HG03520 (cell line): ENCODE measurements around the gene PRR9.
"Not testable (repeated sequence)": the region's sequence is repeated elsewhere in the genome, so short reads cannot be mapped to it uniquely, and the experiment has no call there.

ENCODE experiments used
- ATAC-seq: cut with Tn5 transposase; IDR thresholded peaks from one replicate; pipeline ENCODE4 v1.9.1; 2021; ENCODE audit warnings: mild to moderate bottlenecking, moderate library complexity; ENCODE audit not compliant: unreplicated experiment

Gene PRR9

DNA sequence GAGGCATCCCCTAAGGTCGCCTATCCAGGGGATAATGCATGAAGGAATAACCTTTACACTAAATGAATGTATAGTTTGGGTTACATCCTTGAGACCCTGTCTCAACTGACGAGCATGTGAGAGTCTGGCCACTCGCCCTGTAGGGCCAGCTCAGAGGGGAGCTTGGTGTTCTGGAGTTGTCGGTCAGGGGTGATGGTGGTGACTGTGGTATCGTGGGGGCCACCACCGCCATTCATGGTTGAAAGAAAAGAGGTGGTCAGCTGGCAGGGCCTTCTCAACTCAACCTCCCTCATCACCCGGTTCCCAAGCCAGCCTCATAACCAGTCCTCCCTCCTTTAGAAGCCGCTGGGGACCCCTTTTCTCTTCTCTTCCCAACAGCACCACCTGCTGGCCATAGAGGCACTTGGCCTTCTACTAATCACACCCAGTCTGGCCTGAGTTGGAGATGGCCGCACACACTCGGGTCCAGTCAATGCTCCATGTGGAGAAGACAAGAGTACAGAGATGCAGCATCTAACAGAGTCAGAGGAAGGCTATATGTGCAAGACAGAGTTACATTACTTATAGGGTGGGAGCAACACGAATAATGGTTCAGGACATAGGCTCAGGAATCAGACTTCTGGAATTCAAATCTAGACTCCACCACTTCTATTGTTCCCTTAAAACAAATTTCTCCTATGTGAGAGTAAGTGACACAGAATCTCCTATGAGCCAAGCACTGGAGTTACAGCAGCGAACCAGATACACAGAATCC, 11.9 kb downstream of the PRR9 start:
- ATAC-seq: not testable (repeated sequence)

DNA sequence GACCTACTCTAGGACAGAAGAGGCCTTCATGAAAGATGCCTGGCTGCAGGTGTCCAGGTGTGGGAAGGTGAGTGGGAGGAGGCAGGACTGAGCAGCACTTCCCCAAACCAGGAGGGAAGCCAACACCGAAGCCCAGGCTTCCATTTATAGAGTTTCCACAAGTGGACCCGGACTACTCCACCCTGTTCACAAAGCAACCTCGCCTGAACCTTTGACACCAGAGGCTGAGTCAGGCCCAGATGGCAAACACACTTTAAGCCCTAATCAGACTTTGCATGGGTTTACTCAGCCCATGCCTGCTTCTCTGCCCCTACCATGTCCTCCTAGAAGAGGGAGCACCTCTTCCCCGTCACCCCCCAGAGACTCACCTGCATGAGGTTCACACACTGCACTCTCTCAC, 14.0 kb downstream of the PRR9 start:
- no peak for ATAC-seq

DNA sequence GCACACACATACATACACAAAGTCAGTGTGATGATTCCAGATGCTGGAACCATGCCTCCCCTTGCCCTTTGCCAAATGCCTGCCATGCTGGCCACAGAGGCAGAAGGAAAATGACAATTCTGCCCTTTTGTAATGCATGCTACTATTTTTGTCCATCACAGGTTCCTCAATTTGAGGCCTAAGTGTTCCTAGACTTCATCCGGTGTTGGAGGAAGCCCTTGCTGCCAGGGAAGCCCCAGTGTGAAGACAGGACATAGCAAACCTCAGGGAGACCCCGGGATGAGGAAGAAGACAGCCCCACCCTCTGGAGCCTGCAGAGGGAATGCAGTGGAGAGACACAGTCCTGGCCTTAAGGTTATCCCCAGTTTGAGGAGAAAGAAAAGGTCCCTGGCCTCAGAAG, 14.4 kb downstream of the PRR9 start:
- ATAC-seq: no peak

DNA sequence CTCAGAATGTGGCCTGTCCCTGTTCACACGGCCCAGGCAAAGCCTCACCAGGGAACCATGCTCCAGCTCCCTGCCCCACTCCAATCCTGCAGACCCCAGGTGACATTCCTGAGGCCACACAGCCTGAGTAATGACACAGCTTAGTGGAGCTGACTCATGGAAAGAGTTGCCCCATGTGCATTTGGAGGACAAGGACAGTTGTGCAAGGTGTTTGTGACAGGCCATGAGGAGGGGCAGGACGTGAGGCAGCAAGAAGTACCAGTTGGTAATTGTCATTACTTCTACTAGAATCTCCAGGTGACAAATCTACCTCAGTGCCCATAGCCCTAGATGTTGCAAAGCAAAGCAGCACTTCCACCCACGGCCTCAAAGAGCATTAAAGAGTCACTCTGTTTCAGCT, 15.2 kb downstream of the PRR9 start:
- ATAC-seq: no peak

DNA sequence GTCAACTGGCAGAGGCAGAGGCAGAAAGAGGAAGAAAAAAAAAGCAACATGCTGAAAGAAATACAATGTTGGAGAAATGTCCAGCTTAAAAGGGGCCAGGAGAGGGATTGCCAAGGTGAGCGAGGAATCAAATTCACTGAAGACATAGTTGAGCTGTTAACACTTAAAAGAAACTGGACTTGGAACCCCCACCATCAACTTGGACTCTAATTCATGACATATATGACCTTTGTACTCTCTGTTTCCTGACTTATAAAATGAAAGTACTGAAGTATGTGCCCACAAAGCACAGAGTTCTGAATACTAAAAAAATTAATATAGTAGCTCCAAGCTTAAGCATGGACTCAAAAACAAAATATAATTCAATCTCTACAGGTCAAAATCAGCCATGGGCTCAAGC, 16.1 kb downstream of the PRR9 start:
- ATAC-seq: no peak

- no peak for ATAC-seq
Observed at GRCh38 chr1:153238527-153238926, 21.1 kb downstream of the PRR9 start.

GRCh38 chr1:153242160-153242559, 24.8 kb downstream of the PRR9 start:
- no peak for ATAC-seq

DNA sequence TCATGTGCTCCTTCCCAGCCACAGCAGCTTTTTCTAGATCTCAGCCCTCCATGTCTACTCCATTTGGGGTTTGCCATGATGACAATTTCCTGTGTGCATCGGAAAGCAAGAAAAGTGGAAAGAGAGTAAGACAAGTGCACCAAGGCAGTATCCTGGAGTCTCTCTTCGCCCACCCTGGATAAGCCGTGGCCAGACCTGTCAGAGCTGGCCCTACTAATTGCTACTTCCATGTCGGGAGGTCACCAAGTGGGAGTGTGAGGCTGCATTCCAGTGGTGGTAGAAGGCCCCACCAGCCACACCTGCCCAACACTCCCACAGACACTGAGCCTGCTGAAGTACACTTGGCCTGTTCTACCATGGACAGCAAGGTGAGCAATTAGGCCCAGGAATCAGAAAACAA, 28.1 kb downstream of the PRR9 start:
- ATAC-seq: no peak

GRCh38 chr1:153246018-153246417, 28.6 kb downstream of the PRR9 start:
- no peak for ATAC-seq

- no peak for ATAC-seq
Observed at GRCh38 chr1:153246825-153247224, 29.4 kb downstream of the PRR9 start.

GRCh38 chr1:153248176-153248879, 30.9 kb downstream of the PRR9 start:
- no peak for ATAC-seq

GRCh38 chr1:153250166-153250565, 32.8 kb downstream of the PRR9 start:
- ATAC-seq: no peak

DNA sequence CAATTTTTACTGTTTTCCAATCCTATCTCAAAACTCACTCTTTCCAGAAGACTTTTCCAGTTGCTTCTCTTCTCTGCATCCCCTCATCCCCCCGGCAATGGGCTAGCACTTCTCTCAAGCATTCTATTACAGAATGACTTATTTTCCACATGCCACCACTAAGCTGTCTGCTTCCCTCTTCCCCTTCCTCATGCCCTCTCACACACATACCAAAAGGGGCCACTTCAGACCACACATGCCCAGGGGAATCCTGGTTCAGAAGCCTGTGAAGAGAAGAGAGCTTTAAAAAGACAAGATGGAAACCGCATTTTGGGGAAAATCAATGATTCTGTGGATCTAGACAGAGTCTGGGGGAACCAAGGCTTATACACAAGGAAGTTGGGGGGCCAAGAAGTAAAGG, 33.7 kb downstream of the PRR9 start:
- no peak for ATAC-seq

DNA sequence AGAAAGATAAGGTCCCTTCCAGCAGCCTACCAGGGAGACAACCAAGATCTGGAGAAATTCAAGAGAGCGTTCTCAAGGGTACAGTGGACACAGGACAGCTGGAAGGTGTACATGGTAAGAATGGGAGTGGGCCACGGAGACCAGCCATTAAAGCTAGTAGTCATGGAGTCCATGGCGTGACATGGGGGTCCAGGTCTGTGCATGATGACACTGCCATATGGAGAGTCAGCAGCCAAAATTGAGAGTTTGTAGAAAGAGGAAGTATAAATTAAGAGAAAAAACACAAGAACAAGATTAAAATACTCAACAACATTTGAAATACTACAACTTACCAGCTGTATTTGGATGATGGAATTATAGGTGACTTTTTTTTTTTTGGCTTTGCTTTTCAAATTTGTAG, 34.2 kb downstream of the PRR9 start:
- no peak for ATAC-seq

GRCh38 chr1:153251988-153252387, 34.6 kb downstream of the PRR9 start:
- no peak for ATAC-seq

DNA sequence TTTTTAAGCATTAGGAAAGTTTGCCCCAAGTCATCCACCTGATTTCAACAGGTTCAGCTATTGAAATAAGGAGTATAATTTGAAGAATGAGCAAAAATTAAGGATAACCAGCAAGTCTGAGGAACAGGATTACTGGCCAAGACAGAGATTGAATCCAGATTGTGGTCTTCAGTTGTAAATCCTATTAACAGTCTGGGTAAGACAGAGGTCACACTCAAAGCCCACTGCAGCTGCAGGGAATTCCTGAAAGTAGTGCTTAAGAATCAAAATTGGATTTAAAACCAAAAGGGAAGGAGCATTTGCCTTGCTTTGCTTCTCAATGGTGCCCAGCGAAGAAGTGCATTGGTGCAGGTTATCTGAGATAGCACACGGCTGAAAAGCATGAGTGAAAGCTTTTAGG, 35.7 kb downstream of the PRR9 start:
- no peak for ATAC-seq

- ATAC-seq: no peak
Observed at GRCh38 chr1:153253693-153254092, 36.3 kb downstream of the PRR9 start.

GRCh38 chr1:153259387-153259786, 42.0 kb downstream of the PRR9 start, which contains the start of gene LORICRIN:
Gene LORICRIN (plus strand): TSS chr1:153259687. CDS start chr1:153260950, 1,263 bp downstream.
- no peak for ATAC-seq

DNA sequence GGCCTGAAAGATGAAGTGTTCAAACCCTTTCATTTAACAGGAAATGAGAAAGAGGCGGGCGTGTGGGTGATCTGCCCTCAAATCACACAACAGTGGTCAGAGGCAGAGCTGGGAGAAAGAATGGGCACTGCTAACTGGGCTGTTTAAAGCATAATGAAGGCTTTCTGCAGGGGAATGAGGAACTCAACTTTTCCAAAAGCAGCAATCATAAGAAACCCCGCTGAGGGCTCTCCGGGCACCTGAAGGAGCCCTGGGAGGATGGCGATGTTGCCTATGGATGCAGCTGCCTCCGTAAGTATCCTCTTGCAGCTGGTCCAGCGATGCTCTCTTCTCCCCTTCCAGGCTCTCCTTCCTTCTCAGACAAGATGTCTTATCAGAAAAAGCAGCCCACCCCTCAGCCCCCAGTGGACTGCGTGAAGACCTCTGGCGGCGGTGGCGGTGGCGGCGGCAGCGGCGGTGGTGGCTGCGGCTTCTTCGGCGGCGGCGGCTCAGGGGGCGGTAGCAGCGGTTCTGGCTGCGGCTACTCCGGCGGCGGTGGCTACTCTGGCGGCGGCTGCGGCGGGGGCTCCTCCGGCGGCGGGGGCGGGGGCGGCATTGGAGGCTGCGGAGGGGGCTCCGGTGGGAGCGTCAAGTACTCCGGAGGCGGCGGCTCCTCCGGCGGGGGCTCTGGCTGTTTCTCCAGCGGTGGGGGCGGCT, 43.3 kb downstream of the PRR9 start:
- no peak for ATAC-seq

- no peak for ATAC-seq
Observed at GRCh38 chr1:153261281-153262069, 44.1 kb downstream of the PRR9 start.

DNA sequence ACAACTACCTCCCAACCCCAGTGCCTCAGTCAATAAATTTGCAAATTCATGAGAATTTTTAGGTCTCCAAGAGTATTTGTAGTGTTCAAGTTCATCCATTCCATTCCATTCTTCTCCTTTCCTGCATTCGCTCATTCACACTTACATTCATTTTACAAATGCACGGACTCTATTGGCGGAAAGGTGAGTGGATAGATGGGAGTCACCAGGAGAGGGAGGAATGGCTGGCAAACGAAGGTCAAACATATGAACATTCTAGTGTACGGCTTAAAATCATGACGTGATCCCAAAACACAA, 44.6 kb downstream of the PRR9 start:
- ATAC-seq: no peak
